UCSD-AML1 (cell line): ENCODE results near the gene ZNF512B.
A peak's percentile ranks its signal among the peaks of the same experiment; 100 is the strongest.
"Not testable (repeated sequence)": the region's sequence is repeated elsewhere in the genome, so short reads cannot be mapped to it uniquely, and the experiment has no call there.

ENCODE experiments used
- DNase-seq: peaks from one replicate; lab custom pipeline; 2025; ENCODE audit not compliant: unreplicated experiment; lab: John Stamatoyannopoulos, UW

The ZNF512B gene

GRCh38 chr20:63963784-63964301 lies 5.9 kb downstream of the ZNF512B start:
- no peak for DNase-seq

- DNase-seq, result no peak
Observed at GRCh38 chr20:63963348-63963741, 6.4 kb downstream of the ZNF512B start.

- DNase-seq, result no peak
Observed at GRCh38 chr20:63962426-63963347, 7.0 kb downstream of the ZNF512B start.

- no peak for DNase-seq
Observed at GRCh38 chr20:63961664-63962425, 7.9 kb downstream of the ZNF512B start.

GRCh38 chr20:63960654-63961621 lies 8.8 kb downstream of the ZNF512B start:
- DNase-seq, result not testable (repeated sequence)

GRCh38 chr20:63959699-63960075 lies 10.0 kb downstream of the ZNF512B start:
- DNase-seq, result no peak

- DNase-seq, result no peak
Observed at GRCh38 chr20:63958964-63959698, 10.6 kb downstream of the ZNF512B start.

- DNase-seq, result no peak
Observed at GRCh38 chr20:63958471-63958870, 11.3 kb downstream of the ZNF512B start.

GRCh38 chr20:63957690-63958441 lies 11.9 kb downstream of the ZNF512B start:
- DNase-seq, result no peak

GRCh38 chr20:63957004-63957689 lies 12.6 kb downstream of the ZNF512B start:
- DNase-seq, result peak; percentile 67

- no peak for DNase-seq
Observed at GRCh38 chr20:63956664-63957003, 13.1 kb downstream of the ZNF512B start.

GRCh38 chr20:63955827-63956663 lies 13.7 kb downstream of the ZNF512B start, which contains the start of gene UCKL1:
Gene UCKL1, minus strand, starts transcription at chr20:63956416. Its CDS starts 44 bp downstream, at chr20:63956372.
- peak; percentile 89 for DNase-seq

- DNase-seq, result peak; percentile 67
Observed at GRCh38 chr20:63955281-63955826, 14.4 kb downstream of the ZNF512B start.

GRCh38 chr20:63953764-63954429 lies 15.8 kb downstream of the ZNF512B start:
- DNase-seq, result no peak

- no peak for DNase-seq
Observed at GRCh38 chr20:63952769-63953168, 17.0 kb downstream of the ZNF512B start.

- DNase-seq, result no peak
Observed at GRCh38 chr20:63952210-63952535, 17.6 kb downstream of the ZNF512B start.
